Lower leg skin (tissue), 3 donors: ENCODE measurements around the gene CTBP1.

Source experiments
- CTCF ChIP-seq, 3 donors: fragments of 450-650 bp; IDR thresholded peaks; one replicate each; pipeline ENCODE4 v1.5.1; 2016; ENCODE audit warnings: antibody characterized with exemption in 3 of 3, mild to moderate bottlenecking in 3 of 3, moderate library complexity in 2 of 3
- POLR2A ChIP-seq, 2 donors: fragments of 450-650 bp; IDR thresholded peaks; one replicate each; pipeline ENCODE4 v1.6.1; 2016 to 2017; ENCODE audit warnings: antibody characterized with exemption in 2 of 2, mild to moderate bottlenecking in 1 of 2, moderate library complexity in 1 of 2

GRCh38 chr4:1274871-1275270, 25.9 kb upstream of the CTBP1 start:
- TF ChIP-seq POLR2A (IDR thresholded peaks at IDR 0.05) (no peak), CTCF (IDR thresholded peaks at IDR 0.05) (no peak)
